GM23248 (cell line): ENCODE data around the gene GULP1.

ENCODE experiments used
- EZH2 ChIP-seq: fragments of 200-600 bp; sonication (generic); IDR thresholded peaks from 2 replicates; pipeline ENCODE4 v1.6.1; 2018; ENCODE audit warnings: antibody characterized with exemption, mild to moderate bottlenecking; ENCODE audit not compliant: insufficient read depth, poor library complexity, severe bottlenecking
- EZH2phosphoT487 ChIP-seq: fragments of 200-600 bp; sonication (generic); IDR thresholded peaks from 2 replicates; pipeline ENCODE4 v1.6.1; 2018; ENCODE audit warnings: antibody characterized with exemption, moderate library complexity, mild to moderate bottlenecking, low read depth; ENCODE audit not compliant: insufficient read depth

- TF ChIP-seq EZH2phosphoT487 (no peak), EZH2 (no peak)
Observed at GRCh38 chr2:188588235-188588634, 296.6 kb downstream of the GULP1 start.
